Measurements from ENCODE around the gene LIMS2.

Gene LIMS2

GRCh38 chr2:127657232-127657595 lies 18.1 kb downstream of the LIMS2 start:
- no peaks in the 10 kb centered on the region for H3K9me3 Mint-ChIP-seq
- H3K4me1 Mint-ChIP-seq = no peaks in the 10 kb centered on the region
- peaks cover 6% of the 10 kb centered on the region for H3K27me3 Mint-ChIP-seq
- H3K27ac Mint-ChIP-seq = no peak overlapping the region
- no peak overlapping the region for H3K4me3 Mint-ChIP-seq
- peaks cover 2% of the 10 kb centered on the region for H3K36me3 Mint-ChIP-seq

- H3K27ac Mint-ChIP-seq = no peak overlapping the region
- H3K4me1 Mint-ChIP-seq = no peaks in the 10 kb centered on the region
- no peaks in the 10 kb centered on the region for H3K9me3 Mint-ChIP-seq
- H3K27me3 Mint-ChIP-seq = peaks cover 6% of the 10 kb centered on the region
- peaks cover 2% of the 10 kb centered on the region for H3K36me3 Mint-ChIP-seq
- H3K4me3 Mint-ChIP-seq = no peak overlapping the region
These were observed 18.6 kb downstream of the LIMS2 start for GRCh38 chr2:127656569-127657231.

GRCh38 chr2:127655209-127656073 lies 19.9 kb downstream of the LIMS2 start:
- Mint-ChIP-seq H3K27ac (no peak overlapping the region), H3K27me3 (peaks cover 1% of the 10 kb centered on the region), H3K9me3 (no peaks in the 10 kb centered on the region), H3K36me3 (peaks cover 2% of the 10 kb centered on the region), H3K4me1 (no peaks in the 10 kb centered on the region), H3K4me3 (no peak overlapping the region)

GRCh38 chr2:127654838-127655175 lies 20.5 kb downstream of the LIMS2 start:
- Mint-ChIP-seq H3K9me3 (no peaks in the 10 kb centered on the region), H3K27me3 (peaks cover under 1% of the 10 kb centered on the region), H3K4me1 (peaks cover 1% of the 10 kb centered on the region), H3K36me3 (peaks cover under 1% of the 10 kb centered on the region), H3K27ac (no peak overlapping the region), H3K4me3 (no peak overlapping the region)

- H3K4me1 Mint-ChIP-seq = peaks cover 6% of the 10 kb centered on the region
- no peaks in the 10 kb centered on the region for H3K27me3 Mint-ChIP-seq
- no peaks in the 10 kb centered on the region for H3K9me3 Mint-ChIP-seq
- H3K36me3 Mint-ChIP-seq = no peaks in the 10 kb centered on the region
- H3K4me3 Mint-ChIP-seq = no peak overlapping the region
- H3K27ac Mint-ChIP-seq = no peak overlapping the region
These were observed 21.1 kb downstream of the LIMS2 start for GRCh38 chr2:127654084-127654837.

GRCh38 chr2:127653421-127654083 lies 21.8 kb downstream of the LIMS2 start:
- Mint-ChIP-seq H3K27me3 (no peaks in the 10 kb centered on the region), H3K4me1 (peaks cover 12% of the 10 kb centered on the region), H3K4me3 (no peak overlapping the region), H3K36me3 (no peaks in the 10 kb centered on the region), H3K9me3 (no peaks in the 10 kb centered on the region), H3K27ac (no peak overlapping the region)

GRCh38 chr2:127652786-127653357 lies 22.5 kb downstream of the LIMS2 start:
- Mint-ChIP-seq H3K9me3 (no peaks in the 10 kb centered on the region), H3K4me1 (peaks cover 17% of the 10 kb centered on the region), H3K27ac (peak overlapping the region; percentile 36), H3K27me3 (no peaks in the 10 kb centered on the region), H3K36me3 (no peaks in the 10 kb centered on the region), H3K4me3 (no peak overlapping the region)

- no peaks in the 10 kb centered on the region for H3K27me3 Mint-ChIP-seq
- no peaks in the 10 kb centered on the region for H3K36me3 Mint-ChIP-seq
- no peak overlapping the region for H3K4me3 Mint-ChIP-seq
- H3K4me1 Mint-ChIP-seq = peaks cover 19% of the 10 kb centered on the region
- H3K9me3 Mint-ChIP-seq = no peaks in the 10 kb centered on the region
- H3K27ac Mint-ChIP-seq = peak overlapping the region; percentile 46
These were observed 23.3 kb downstream of the LIMS2 start for GRCh38 chr2:127651971-127652550.

- Mint-ChIP-seq H3K9me3 (no peaks in the 10 kb centered on the region), H3K4me1 (peaks cover 23% of the 10 kb centered on the region), H3K27ac (no peak overlapping the region), H3K4me3 (no peak overlapping the region), H3K36me3 (no peaks in the 10 kb centered on the region), H3K27me3 (no peaks in the 10 kb centered on the region)
These were observed 23.9 kb downstream of the LIMS2 start for GRCh38 chr2:127651381-127651809.

- Mint-ChIP-seq H3K27ac (peak overlapping the region; percentile 51), H3K27me3 (no peaks in the 10 kb centered on the region), H3K4me3 (no peak overlapping the region), H3K36me3 (no peaks in the 10 kb centered on the region), H3K4me1 (peaks cover 23% of the 10 kb centered on the region), H3K9me3 (no peaks in the 10 kb centered on the region)
These were observed 24.4 kb downstream of the LIMS2 start for GRCh38 chr2:127650785-127651380.

- no peaks in the 10 kb centered on the region for H3K36me3 Mint-ChIP-seq
- peaks cover 23% of the 10 kb centered on the region for H3K4me1 Mint-ChIP-seq
- H3K9me3 Mint-ChIP-seq = no peaks in the 10 kb centered on the region
- no peaks in the 10 kb centered on the region for H3K27me3 Mint-ChIP-seq
- H3K4me3 Mint-ChIP-seq = no peak overlapping the region
- H3K27ac Mint-ChIP-seq = no peak overlapping the region
These were observed 25.1 kb downstream of the LIMS2 start for GRCh38 chr2:127650041-127650784.

GRCh38 chr2:127649684-127650040 lies 25.7 kb downstream of the LIMS2 start:
- Mint-ChIP-seq H3K36me3 (no peaks in the 10 kb centered on the region), H3K4me3 (peak overlapping the region; percentile 70), H3K4me1 (peaks cover 24% of the 10 kb centered on the region), H3K27ac (no peak overlapping the region), H3K27me3 (no peaks in the 10 kb centered on the region), H3K9me3 (no peaks in the 10 kb centered on the region)

- Mint-ChIP-seq H3K9me3 (no peaks in the 10 kb centered on the region), H3K4me1 (peaks cover 29% of the 10 kb centered on the region), H3K36me3 (no peaks in the 10 kb centered on the region), H3K27ac (peak overlapping the region; percentile 32), H3K27me3 (no peaks in the 10 kb centered on the region), H3K4me3 (peak overlapping the region; percentile 70)
These were observed 26.2 kb downstream of the LIMS2 start for GRCh38 chr2:127649100-127649611.

GRCh38 chr2:127648321-127648720 lies 27.0 kb downstream of the LIMS2 start:
- Mint-ChIP-seq H3K9me3 (no peaks in the 10 kb centered on the region), H3K27me3 (no peaks in the 10 kb centered on the region), H3K4me3 (peak overlapping the region; percentile 26), H3K4me1 (peaks cover 36% of the 10 kb centered on the region), H3K27ac (no peak overlapping the region), H3K36me3 (no peaks in the 10 kb centered on the region)

All from activated naive CD4-positive, alpha-beta T cell treated with anti-CD3 and anti-CD28 coated beads, Interleukin-2, amount 50 U/mL, for 24 hours (primary cell).